GM19043 (cell line): ENCODE data around the gene REEP3.
"Not testable (repeated sequence)": the region's sequence is repeated elsewhere in the genome, so short reads cannot be mapped to it uniquely, and the experiment has no call there.

ENCODE experiments used
- ATAC-seq: cut with Tn5 transposase; IDR thresholded peaks from one replicate; pipeline ENCODE4 v1.9.1; 2021; ENCODE audit warnings: low read depth; ENCODE audit not compliant: unreplicated experiment

Gene REEP3

DNA sequence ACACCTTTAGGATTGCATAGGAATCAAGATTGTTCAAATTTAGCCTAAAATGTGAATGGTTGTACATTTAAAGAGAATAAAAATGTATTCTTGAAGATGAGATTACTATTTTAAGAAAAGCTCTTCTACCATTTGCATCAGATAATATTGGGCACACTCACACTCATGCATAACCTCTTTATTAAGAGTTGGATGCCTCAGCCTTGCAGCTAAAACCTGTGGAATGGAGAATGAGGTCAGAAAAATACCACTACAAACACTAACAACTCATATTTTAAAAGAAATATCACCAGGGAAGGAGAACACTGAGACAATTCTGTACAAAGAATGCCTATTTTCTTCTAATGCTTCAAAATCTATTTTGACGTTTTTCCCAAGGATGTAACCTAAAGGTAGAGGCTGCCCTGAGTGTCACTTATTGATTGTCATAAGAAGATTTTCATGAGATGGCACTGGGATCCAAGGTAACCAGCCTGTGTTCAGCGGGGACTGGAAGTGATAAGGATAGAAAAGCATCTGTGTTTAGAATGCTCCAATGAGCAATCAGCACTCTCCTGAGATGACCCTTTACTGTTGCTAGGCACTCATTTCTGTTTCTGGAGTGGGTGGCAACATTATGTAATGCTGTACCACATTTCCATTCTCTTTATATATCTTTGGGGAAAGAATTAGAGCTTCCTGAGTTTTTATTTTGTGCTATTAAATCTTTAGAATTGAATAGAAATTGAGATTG, 26.6 kb downstream of the REEP3 start:
- ATAC-seq: no peak

DNA sequence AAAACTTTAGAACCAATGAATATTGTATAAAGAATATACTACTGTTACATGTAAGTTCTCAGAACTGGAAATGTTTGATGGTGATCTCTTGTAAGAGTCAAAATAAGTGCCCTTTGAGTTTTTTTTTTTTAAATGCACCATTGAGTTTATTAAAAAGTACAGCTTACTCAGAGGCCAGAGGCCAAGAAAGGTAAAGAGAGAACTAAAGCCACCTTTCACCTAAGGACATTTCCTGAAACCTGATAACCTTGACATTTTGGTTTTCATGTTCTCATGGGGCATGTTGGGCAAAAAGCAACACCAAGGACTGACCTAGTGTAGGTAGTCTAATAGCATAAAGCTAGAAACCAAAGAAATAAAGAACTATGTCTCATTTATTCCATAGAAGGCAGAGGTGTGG, 27.7 kb downstream of the REEP3 start:
- no peak for ATAC-seq

DNA sequence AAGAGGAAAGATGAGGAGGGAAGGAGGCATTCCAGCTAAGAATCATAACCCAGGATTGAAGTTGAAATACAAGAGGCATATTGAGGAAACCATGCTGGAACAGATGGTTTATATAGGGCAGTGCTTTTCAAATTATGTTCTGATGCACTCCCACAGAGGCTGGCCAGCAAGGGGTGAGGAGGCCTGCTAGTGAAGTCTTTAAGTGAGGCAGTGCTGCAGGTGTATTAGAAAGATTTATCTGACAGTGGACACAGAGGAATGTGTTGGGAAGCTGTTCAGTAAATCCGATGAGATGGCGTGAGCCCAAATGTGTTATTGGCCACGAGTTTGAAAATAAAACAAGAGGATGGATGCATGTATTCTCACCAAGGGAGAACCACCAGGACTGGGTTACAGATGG, 28.6 kb downstream of the REEP3 start:
- no peak for ATAC-seq

DNA sequence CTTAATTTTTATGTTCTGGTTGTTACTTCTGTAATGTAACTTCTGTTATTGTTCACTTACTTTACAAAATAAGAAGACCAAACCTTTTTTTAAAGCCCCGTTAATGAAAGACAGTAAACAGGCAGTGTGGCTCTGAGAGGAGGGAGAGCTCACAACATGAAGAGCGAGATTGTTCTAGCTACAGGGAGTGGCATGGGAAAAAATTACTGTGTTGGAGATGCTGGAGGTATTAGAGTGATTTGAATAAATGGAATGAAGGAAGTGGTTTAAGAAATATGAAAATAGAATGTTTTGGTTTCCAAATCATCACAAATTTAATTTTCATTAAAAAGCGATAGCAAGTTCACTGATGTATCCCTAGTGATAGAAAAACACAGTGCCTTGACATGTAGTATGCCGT, 31.8 kb downstream of the REEP3 start:
- no peak for ATAC-seq

DNA sequence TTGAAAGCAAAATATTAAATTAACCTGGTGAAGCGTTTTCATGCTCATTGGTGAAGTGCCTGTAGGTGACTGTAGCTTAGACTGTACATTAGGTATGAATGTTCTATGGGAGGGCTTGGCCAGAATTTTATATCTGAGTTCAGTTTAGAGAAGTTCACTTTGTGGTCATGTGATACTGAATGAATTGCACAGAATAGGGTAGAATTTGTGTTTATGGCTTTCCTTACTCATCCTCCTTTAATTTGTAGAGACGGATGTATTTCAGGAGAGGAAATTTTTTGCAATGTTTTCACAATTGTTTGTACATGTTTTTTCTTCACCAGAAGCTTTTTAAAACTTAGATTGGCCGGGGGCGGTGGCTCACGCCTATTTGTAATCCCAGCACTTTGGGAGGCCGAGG, 32.3 kb downstream of the REEP3 start:
- ATAC-seq: no peak

GRCh38 chr10:63554657-63555056, 33.5 kb downstream of the REEP3 start:
- peak; percentile 96 for ATAC-seq

GRCh38 chr10:63555330-63555729, 34.1 kb downstream of the REEP3 start:
- no peak for ATAC-seq

DNA sequence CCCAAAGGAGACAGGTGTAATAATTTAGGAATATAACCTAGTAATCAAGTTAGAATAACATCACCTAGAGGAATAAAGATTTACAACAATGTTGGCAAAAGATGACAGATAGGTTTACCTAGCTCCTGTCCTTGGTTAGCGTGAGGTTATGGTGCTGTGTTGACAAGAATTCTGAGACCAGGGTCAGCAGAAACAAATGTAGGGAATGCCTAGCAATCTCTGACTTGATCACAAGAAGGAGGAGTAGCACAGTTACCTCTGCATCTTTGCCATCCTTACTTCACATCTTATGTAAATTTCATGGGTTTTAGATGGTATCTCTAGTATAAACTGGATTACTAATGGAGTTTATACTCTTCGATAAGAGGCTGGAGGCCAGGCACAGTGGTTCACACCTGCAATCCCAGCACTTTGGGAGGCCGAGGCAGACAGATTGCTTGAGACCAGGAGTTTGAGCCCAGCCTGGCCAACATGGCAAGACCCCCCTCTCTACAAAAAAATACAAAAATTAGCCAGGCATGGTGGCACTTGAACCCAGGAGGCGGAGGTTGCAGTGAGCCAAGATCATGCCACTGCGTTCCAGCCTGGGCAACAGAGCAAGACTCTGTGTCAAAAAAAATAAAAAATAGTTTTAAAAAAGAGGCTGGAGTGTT, 37.1 kb downstream of the REEP3 start:
- no peak for ATAC-seq

DNA sequence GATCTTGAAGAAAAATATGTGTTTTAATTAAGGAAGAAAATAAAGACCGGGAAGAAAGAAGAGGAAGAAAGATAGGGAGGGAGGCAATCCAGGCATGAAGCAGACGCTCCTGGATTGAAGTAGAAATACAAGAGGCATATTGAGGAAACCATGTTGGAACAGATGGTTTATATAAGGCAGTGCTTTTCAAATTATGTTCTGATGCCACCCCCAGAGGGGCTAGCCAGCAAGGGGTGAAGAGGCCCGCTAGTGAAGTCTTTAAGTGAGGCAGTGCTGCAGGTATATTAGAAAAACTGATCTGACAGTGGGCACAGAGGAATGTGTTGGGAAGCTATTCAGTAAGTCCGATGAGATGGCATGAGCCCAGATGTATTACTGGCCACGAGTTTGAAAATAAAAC, 40.1 kb downstream of the REEP3 start:
- ATAC-seq: no peak

DNA sequence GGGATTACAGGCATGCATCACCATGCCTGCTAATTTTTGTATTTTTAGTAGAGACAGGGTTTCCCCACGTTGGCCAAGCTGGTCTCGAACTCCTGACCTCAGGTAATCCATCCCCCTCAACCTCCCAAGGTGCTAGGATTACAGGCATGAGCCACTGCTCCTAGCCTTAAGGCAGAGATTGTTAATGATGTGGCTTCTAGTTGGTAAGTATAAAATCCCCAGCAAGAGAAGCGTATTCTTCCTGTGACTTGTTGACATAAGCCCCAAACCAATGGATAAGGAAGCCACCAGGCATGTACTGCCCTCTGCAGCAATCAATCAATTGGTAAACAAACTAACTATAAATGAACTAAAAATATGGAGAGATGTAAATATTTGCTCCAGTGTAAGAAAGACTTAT, 41.2 kb downstream of the REEP3 start:
- no peak for ATAC-seq

- no peak for ATAC-seq
Measured at GRCh38 chr10:63562857-63563256, 41.7 kb downstream of the REEP3 start.

GRCh38 chr10:63563623-63564022, 42.4 kb downstream of the REEP3 start:
- no peak for ATAC-seq

DNA sequence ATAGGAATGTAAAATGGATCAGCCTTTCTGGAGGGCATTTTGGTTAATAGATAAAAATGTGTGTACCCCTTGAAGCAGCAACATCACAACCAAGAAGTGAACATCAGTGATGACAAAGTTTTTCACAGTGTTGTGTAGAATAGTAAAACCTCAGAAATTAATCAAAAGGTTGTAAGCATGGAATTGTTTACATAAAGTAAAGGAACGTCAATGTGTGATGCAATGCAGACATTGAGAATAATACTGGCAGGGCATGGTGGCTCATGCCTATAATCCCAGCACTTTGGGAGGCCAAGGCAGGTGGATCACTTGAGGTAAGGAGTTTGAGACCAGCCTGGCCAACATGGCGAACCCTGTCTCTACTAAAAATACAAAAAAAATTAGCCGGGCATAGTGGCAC, 43.5 kb downstream of the REEP3 start:
- not testable (repeated sequence) for ATAC-seq

- ATAC-seq: no peak
Measured at GRCh38 chr10:63573068-63573697, 52.0 kb downstream of the REEP3 start.

DNA sequence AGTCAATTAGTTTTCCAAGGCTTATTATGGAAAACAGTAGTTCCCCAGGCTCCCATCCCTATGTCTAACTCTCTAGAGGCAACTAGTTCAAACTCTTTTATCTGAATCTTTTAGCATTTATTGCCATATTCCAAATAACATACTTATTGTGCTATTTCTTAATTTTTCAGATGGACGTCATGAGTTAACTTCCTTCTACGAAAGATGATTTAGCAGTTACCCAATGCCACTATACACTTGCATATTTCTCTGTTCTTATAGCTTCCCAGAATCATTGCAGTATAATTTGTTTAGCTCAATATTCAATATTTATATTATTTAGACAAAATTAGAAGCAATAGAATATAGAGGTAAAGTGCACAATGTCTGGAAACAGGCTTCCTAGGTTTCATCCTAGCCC, 52.8 kb downstream of the REEP3 start:
- ATAC-seq: no peak

DNA sequence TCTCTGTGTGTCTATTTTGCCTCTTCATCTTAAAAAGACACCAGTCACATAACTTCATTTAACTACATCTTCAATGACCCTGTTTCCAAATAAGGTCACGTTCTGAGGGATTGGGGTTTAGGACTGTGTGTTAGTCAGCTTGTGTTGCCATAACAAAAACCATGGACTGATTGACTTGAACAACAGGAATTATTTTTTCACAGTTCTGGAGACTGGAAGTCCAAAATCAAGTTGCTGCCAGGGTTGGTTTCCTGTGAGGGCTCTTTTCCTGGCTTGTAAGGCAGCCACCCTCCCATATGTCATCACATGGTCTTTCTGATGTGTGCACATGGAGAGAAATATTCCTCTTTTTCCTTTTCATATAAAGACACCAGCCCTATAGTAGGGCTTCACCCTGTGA, 55.3 kb downstream of the REEP3 start:
- ATAC-seq: no peak

DNA sequence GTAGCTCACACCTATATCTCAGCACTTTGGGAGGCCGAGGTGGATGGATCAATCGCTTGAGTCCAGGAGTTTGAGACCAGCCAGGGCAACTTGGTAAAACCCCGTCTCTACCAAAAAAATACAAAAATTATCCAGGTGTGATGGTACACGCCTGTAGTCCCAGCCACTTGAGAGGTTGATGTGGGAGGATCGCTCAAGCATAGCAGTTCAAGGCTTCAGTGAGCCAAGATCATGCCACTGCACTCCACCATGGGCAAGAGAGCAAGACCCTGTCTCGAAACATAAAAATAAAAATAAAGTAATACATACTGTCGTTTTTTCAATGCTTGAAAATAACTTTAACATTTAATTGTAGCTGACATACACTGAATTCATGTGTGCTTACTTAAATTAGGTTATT, 57.3 kb downstream of the REEP3 start:
- ATAC-seq: no peak

- ATAC-seq: no peak
Measured at GRCh38 chr10:63579371-63580014, 58.3 kb downstream of the REEP3 start.

GRCh38 chr10:63582690-63583089, 61.5 kb downstream of the REEP3 start:
- no peak for ATAC-seq

DNA sequence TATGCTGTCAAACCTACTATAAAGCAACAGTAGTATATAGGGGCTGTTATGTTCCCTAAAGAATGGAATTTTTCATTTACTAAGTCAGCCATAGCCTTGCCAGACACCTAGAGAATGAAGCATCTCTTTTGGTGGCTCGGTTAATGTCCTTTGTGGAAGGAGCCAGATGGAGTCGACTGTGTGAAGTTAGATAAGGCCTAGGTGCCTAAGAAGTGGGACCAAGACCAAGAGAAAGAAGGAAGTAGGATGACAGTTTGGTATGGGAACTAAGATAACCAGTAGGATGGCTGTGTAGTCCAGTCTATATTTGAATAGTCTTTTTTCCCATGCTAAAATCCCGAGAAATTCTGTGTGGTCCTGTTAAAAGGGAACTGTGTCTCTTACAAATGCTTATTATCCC, 62.2 kb downstream of the REEP3 start:
- no peak for ATAC-seq

DNA sequence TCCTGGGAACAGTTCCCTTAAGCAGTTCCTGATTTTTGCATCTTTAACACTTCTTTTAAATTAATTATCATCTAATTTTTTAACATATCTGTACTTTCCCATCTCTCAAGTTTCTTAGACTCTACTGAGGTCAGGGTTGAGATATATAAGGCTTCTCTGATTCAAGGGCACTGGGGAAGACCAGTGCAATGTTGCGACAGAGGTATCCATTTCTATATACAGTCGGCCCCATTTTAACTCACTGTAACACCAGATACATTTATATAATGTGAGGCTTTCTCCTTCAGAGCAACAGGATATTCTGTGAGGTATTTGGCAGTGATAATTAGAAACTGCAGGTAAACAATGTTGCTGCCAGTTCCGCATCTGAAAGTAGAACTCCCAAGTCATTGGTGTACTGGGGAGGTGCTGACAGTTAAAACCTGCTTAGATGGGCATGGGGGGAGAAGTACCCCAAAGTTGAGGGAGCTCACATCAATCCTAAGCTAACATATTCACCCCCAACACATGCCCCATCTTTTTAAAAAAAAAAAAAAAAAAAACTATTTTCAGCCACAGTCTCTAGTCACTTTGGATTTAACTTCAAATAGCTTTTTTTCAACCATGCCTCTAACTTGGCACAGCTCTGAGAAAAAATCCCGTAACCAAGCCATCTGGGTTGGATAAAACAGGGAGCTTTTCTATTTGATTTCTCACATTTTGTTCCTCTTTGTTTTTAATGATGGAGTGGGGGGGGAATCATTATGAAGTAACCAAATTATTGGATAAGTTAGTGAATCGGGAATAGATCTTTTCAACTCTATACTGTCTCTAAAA, 62.9 kb downstream of the REEP3 start:
- no peak for ATAC-seq
